DMS 273 (cell line): ENCODE results near the gene ARL4D.
"Not testable (repeated sequence)": the region's sequence is repeated elsewhere in the genome, so short reads cannot be mapped to it uniquely, and the experiment has no call there.

ENCODE experiments used
- DNase-seq: peaks from one replicate; lab custom pipeline; 2025; ENCODE audit not compliant: unreplicated experiment; lab: John Stamatoyannopoulos, UW

ARL4D gene, protein sequence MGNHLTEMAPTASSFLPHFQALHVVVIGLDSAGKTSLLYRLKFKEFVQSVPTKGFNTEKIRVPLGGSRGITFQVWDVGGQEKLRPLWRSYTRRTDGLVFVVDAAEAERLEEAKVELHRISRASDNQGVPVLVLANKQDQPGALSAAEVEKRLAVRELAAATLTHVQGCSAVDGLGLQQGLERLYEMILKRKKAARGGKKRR

GRCh38 chr17:43398724-43399595 is at the start of gene ARL4D:
ARL4D (plus strand) TSS chr17:43398993; CDS start chr17:43399733, 740 bp downstream.
- DNase-seq, result peak; percentile 94

DNA sequence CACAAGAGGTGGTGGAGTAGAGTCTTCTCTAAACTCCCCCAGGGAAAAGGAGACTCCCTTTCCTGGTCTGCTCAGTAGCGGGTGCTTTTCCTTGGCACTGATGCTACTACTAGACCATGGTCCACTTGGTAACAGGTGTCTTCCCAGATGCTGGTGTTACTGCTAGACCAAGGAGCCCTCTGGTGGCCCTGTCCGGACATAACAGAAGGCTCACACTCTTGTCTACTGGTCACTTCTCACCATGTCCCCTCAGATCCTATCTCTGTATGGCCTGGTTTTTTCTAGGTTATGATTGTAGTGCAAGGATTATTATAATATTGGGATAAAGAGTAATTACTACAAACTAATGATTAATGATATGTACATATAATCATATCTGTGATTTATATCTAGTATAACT is 49.7 kb upstream of the ARL4D start:
- no peak for DNase-seq

GRCh38 chr17:43350888-43351361 is 47.9 kb upstream of the ARL4D start:
- DNase-seq, result no peak

DNA sequence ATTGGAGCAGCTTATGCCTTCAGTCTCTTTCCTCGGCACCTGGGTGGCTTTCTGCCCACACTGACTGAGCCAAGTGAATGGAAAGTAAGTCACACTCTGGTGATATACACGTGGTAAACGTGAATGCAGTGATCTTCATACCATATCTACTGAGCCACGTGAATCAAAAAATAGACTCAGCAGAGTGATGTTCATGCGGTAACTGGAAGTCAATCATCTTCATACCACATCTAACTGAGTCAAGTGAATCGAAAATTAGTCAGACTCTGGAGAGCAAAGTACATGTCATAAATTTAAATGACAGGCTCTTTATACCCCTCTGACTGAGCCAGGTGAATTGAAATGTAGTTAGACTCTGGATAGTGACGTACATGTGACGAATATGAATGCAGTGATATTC is 47.1 kb upstream of the ARL4D start:
- no peak for DNase-seq

DNA sequence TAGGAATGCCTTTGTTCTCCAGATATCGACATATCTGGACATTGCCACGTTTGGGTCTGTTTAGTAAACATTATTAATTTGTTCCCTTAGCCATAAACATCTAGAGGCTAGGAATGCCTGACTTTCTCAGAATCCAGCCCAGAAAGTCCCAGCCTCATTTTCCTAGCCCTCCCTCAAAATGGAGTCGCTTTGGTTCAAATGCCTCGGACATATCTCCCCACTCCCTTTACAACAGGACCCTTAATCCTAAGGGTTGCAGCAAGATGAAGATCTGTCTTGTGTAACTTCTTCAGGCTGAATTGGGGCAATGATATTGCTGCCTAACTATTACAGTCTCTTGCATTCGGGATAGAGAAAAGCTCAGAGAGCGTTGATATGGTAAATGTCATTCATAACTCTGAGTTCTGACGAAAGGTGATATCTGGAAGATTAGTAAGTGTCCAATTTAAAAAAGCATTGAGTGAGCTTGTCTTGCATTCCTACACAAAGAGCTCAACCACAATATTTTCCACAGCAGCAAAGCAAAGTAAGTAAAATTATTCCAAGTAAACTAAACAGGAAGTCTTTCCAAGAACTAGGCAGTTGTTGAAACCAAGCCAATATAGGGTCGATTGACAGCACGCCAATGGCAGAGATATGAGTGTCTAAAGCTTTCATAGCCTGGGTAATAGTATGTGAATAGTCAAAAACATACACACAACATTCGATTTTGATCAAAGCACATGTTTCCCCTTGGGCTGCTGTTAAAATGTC is 46.0 kb upstream of the ARL4D start:
- peak; percentile 55 for DNase-seq

GRCh38 chr17:43353393-43353792 is 45.4 kb upstream of the ARL4D start:
- peak; percentile 94 for DNase-seq

DNA sequence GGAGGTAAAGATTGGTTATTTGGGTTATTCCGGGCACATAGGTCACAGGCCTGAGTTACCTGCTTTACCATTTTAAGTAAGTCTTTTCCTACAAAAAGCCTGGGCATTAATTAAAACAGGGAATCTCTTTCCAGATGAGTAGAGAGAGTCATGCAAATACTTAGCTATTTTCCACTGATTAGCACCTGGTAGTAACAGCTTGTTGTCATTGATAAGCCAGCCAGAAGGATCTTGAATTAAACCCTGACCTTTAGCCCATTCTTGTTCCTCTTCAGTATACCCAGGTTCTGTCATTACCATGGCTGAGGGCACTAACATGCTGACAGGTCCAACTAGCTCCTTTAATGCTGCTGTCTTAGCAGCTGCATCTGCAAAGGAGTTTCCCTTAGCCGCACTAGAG is 44.4 kb upstream of the ARL4D start:
- no peak for DNase-seq

- DNase-seq, result no peak
These were observed 42.3 kb upstream of the ARL4D start for GRCh38 chr17:43356450-43356849.

- DNase-seq, result no peak
These were observed 41.8 kb upstream of the ARL4D start for GRCh38 chr17:43356999-43357398.

- DNase-seq, result no peak
These were observed 39.2 kb upstream of the ARL4D start for GRCh38 chr17:43359469-43360110.

GRCh38 chr17:43360376-43360738 is 38.4 kb upstream of the ARL4D start:
- peak; percentile 88 for DNase-seq

- peak; percentile 100 for DNase-seq
These were observed 37.9 kb upstream of the ARL4D start for GRCh38 chr17:43360739-43361505.

DNA sequence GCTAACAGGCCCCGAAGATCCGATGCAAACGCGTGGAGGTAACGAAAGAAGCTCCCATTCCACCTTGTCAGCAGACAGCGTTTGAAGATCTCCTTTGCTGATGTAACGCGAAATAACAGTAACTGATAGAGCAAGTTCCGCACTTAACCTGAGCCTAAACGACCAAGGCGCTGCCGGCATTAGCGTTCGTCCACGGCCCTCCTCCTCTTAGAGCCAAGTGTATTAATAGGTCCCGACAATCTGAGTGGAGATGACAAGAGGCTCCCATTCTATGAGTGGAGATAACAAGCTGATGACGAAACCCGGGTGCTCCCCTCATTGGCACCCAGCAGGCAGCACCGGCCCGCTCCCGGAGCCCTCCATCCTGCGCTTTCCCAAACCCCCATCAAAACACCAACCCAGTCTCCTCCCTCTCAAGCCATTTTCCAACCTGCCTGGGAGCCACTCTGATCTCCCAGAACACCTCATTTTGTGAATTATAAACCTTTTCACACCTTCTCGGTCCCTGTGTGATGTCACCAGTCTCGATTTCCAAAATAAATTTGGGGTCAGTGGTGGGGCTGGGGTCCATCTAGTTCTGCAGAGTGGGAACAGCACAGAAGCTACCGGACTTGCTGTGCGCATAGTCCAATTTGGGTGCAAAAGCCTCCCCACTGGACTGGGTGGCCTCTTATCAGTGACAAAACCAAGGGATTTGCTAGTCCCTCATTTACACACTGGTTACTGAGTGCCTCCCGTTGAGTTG is 35.4 kb upstream of the ARL4D start:
- no peak for DNase-seq

DNA sequence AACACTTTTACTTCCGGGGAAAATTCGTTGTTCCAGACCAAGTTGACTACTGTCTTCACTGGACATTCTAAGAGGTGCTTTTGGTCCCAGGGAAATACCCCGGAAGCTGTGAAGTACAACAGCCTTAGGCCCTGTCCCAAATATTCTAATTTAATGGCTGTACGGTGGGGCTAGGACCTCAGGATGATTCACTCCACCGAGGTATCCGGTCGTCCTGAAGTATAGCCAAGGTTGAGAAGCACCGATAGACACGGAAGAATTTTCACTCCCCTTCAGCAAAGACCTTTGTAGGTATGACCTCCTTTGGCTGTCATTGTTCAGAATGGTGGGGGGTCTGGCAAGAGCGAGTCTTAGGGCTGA is 34.9 kb upstream of the ARL4D start:
- DNase-seq, result no peak

- peak; percentile 26 for DNase-seq
These were observed 33.4 kb upstream of the ARL4D start for GRCh38 chr17:43365356-43365755.

DNA sequence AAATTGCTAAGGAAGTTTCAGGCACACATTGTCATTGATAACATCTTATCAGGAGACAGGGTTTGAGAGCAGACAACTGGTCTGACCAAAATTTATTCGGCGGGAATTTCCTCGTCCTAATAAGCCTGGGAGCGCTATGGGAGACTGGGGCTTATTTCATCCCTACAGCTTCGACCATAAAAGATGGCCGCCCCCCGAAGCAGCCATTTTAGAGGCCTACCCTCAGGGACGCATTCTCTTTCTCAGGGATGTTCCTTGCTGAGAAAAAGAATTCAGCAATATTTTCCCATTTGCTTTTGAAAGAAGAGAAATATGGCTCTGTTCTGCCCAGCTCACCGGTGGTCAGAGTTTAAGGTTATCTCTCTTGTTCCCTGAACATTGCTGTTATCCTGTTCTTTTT is 32.9 kb upstream of the ARL4D start:
- DNase-seq, result not testable (repeated sequence)

- DNase-seq, result no peak
These were observed 31.7 kb upstream of the ARL4D start for GRCh38 chr17:43366891-43367736.

DNA sequence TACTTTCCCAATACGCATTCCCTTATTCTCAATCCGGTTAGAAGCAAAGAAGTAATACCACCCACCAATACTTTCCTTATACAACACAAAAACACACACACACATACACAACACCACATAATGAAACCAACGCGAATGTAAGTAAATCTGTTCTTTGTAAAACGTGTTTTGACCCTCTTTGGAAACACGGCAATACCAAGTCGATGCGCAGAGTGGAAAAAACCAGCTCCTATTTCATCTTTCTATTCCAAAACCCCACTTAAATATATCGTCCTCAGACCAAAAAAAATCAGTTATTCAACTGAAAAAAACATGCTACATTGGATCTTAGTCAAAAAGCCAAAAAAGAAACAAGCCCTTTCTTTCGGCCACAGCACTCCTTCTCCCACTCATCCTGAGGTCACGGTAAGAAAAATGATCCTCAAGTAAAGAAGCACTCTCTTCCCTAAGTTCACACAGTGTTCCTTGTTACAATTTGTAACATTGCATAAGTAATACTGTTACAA is 31.0 kb upstream of the ARL4D start:
- peak; percentile 86 for DNase-seq
